Right lobe of liver (tissue), 4 donors: ENCODE measurements around the gene FLYWCH1.

Experiments used
- POLR2A ChIP-seq: fragments of 450-650 bp; IDR thresholded peaks from one replicate; pipeline ENCODE4 v1.6.1; 2017; ENCODE audit warnings: antibody characterized with exemption, mild to moderate bottlenecking
- TF ChIP-seq, protein P1 (sequence below), 4 donors: fragments of 200-600 bp in 3 of 4; fragments of 450-650 bp in 1 of 4; IDR thresholded peaks; one replicate each; pipeline versions ENCODE4 v1.5.1 to v1.8.0; 2016 to 2022; ENCODE audit warnings: antibody characterized with exemption in 4 of 4, mild to moderate bottlenecking in 2 of 4
- donor health status: DM: no; HTN: no; CAD: no.
- donor health status: DM: no; HTN: no; CAD: no.
- donor health status: DM: no; HTN: yes; CAD: no.

- TF ChIP-seq, protein P1, sequence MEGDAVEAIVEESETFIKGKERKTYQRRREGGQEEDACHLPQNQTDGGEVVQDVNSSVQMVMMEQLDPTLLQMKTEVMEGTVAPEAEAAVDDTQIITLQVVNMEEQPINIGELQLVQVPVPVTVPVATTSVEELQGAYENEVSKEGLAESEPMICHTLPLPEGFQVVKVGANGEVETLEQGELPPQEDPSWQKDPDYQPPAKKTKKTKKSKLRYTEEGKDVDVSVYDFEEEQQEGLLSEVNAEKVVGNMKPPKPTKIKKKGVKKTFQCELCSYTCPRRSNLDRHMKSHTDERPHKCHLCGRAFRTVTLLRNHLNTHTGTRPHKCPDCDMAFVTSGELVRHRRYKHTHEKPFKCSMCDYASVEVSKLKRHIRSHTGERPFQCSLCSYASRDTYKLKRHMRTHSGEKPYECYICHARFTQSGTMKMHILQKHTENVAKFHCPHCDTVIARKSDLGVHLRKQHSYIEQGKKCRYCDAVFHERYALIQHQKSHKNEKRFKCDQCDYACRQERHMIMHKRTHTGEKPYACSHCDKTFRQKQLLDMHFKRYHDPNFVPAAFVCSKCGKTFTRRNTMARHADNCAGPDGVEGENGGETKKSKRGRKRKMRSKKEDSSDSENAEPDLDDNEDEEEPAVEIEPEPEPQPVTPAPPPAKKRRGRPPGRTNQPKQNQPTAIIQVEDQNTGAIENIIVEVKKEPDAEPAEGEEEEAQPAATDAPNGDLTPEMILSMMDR (IDR thresholded peaks at IDR 0.05), result no peak
- TF ChIP-seq POLR2A, result peak; percentile 95
Measured at GRCh38 chr16:2980227-2981176, 68.8 kb downstream of the FLYWCH1 start, which contains the start of gene PKMYT1.
